MCF 10A (cell line): Measurements from ENCODE around the gene STAG3. TPM values are rescaled to one million over a fixed set of nuclear protein-coding genes. Genes with fewer than 3 reads are reported as not detected.
"Not testable (repeated sequence)": the region's sequence is repeated elsewhere in the genome, so short reads cannot be mapped to it uniquely, and the experiment has no call there.

Experiments used
- Bru-seq: library from RNA; stranded (reverse); fragments of 400-500 nt; gene quantifications from one replicate; lab custom pipeline; 2021; lab: Mats Ljungman, UMichigan
- BruChase-seq, 2 experiments: library from RNA; stranded (reverse); fragments of 400-500 nt; gene quantifications; one replicate each; lab custom pipeline; 2021; lab: Mats Ljungman, UMichigan
- BruUV-seq: library from RNA; stranded (reverse); fragments of 400-500 nt; replicated peaks from 2 replicates; lab custom pipeline; 2021; lab: Mats Ljungman, UMichigan
- CTCF ChIA-PET: fragments of 300-600 bp; sonication (Branson Sonifier 250); formaldehyde crosslinking; extraction: SDS; loops from one replicate; lab custom pipeline; 2021; ENCODE audit warnings: antibody characterized with exemption, inconsistent platforms; lab: Yijun Ruan, JAX
- POLR2A ChIA-PET: fragments of 300-600, 350-650 bp; sonication (Branson Sonifier 250); formaldehyde crosslinking; extraction: SDS; loops from one replicate; lab custom pipeline; 2020; ENCODE audit warnings: antibody characterized with exemption, inconsistent platforms; lab: Yijun Ruan, JAX
- DNase-seq: peaks from one replicate; pipeline ENCODE4 v3.0.0-alpha.2; 2018; ENCODE audit not compliant: unreplicated experiment
- H3K27ac Mint-ChIP-seq: one replicate; pipeline ENCODE4 v1.8.0; 2022; ENCODE audit warnings: mild to moderate bottlenecking, low read depth, mixed read lengths; ENCODE audit not compliant: unreplicated experiment
- H3K27me3 Mint-ChIP-seq: one replicate; pipeline ENCODE4 v1.8.0; 2022; ENCODE audit warnings: mixed read lengths; ENCODE audit not compliant: insufficient read depth, unreplicated experiment
- H3K36me3 Mint-ChIP-seq: one replicate; pipeline ENCODE4 v1.8.0; 2022; ENCODE audit warnings: mild to moderate bottlenecking, moderate library complexity, mixed read lengths; ENCODE audit not compliant: insufficient read depth, unreplicated experiment
- H3K4me1 Mint-ChIP-seq: one replicate; pipeline ENCODE4 v1.8.0; 2022; ENCODE audit warnings: mixed read lengths; ENCODE audit not compliant: insufficient read depth, unreplicated experiment
- H3K4me3 Mint-ChIP-seq: one replicate; pipeline ENCODE4 v1.8.0; 2022; ENCODE audit warnings: mild to moderate bottlenecking, moderate library complexity, mixed read lengths; ENCODE audit not compliant: unreplicated experiment
- H3K9me3 Mint-ChIP-seq: one replicate; pipeline ENCODE4 v1.8.0; 2022; ENCODE audit warnings: mixed read lengths; ENCODE audit not compliant: unreplicated experiment
- CTCF ChIP-seq: fragments of 200-600 bp; IDR thresholded peaks from one replicate; pipeline ENCODE4 v1.8.0; 2022; ENCODE audit warnings: antibody characterized with exemption, mild to moderate bottlenecking; ENCODE audit not compliant: unreplicated experiment
- intact Hi-C: fragments of 100-400 bp; cut with micrococcal nuclease; formaldehyde crosslinking; loops from 2 replicates; pipeline ENCODE4 v1.14.1; 2022
- long read RNA-seq: library from polyadenylated mRNA; stranded (forward); transcript quantifications from one replicate; pipeline ENCODE4 v2.0.0, GENCODE V29; 2022
- total RNA-seq: library from RNA; stranded (reverse); gene quantifications from 2 replicates; pipeline ENCODE4 v1.2.3, GENCODE V29; 2022

Gene STAG3
- 1.1 and 1.5 TPM in 2 replicates for total RNA-seq
- Bru-seq, nascent RNA = percentile 1 among the genes with signal in this experiment
- percentile 13 among the genes with signal in this experiment for BruChase-seq, experiment 1, labeled RNA remaining after a 6-hour chase
- percentile 3 among the genes with signal in this experiment for BruChase-seq, experiment 2, labeled RNA remaining after a 2-hour chase
- long read RNA-seq = 0 reads

GRCh38 chr7:100177045-100178001 lies at the start of gene STAG3, which contains the start of gene GPC2:
TSS of gene STAG3 (plus strand) at chr7:100177918. CDS start at chr7:100180557, 2,639 bp downstream.
TSS of gene GPC2 (minus strand) at chr7:100177381. CDS start at chr7:100177199, 182 bp downstream.
- peaks cover 10% of the 10 kb centered on the region for H3K4me1 Mint-ChIP-seq
- peak; percentile 95 for DNase-seq

GRCh38 chr7:100128637-100128963 lies 49.1 kb upstream of the STAG3 start:
- BruUV-seq = no TSS peak
- DNase-seq = no peak
- ChIA-PET POLR2A (interaction anchor here (0.7 kb wide), 1 partner anchor 14 kb away, joined by 3 read pairs; no protein-coding TSS in a partner anchor), CTCF (interaction anchor here (0.7 to 8.2 kb wide), 3 partner anchors 12 to 87 kb away, joined by 3 to 93 read pairs (median 3); no protein-coding TSS in a partner anchor)
- peaks cover 11% of the 10 kb centered on the region for H3K4me1 Mint-ChIP-seq
- no peak overlapping the region for H3K27ac Mint-ChIP-seq
- H3K9me3 Mint-ChIP-seq = no peaks in the 10 kb centered on the region
- peaks cover 5% of the 10 kb centered on the region for H3K36me3 Mint-ChIP-seq
- TF ChIP-seq CTCF = no peak
- H3K4me3 Mint-ChIP-seq = peak overlapping the region; percentile 98
- H3K27me3 Mint-ChIP-seq = no peaks in the 10 kb centered on the region
- intact Hi-C loops = loop anchor here (5.0 kb wide), 1 partner anchor 136 kb away; no protein-coding TSS in a partner anchor

More at GRCh38 chr7:100177045-100178001, at the start of gene STAG3, which contains the start of gene GPC2:
- no peak for TF ChIP-seq CTCF
- no TSS peak for BruUV-seq
- Mint-ChIP-seq H3K4me3 (peak within 1 kb of the TSS; percentile 73), H3K36me3 (no peaks in the 10 kb centered on the region), H3K27me3 (no peaks in the 10 kb centered on the region), H3K9me3 (no peaks in the 10 kb centered on the region), H3K27ac (no peak within 1 kb of the TSS)
- ChIA-PET POLR2A (interaction anchor here (0.7 to 1.7 kb wide), 9 partner anchors 9 to 251 kb away, joined by 3 to 8 read pairs (median 5); partner anchors contain the start of genes GAL3ST4, LAMTOR4, TRAPPC14 and ZCWPW1), CTCF (interaction anchor here (0.6 kb wide), 1 partner anchor 14 kb away, joined by 3 read pairs; no protein-coding TSS in a partner anchor)
- intact Hi-C loops = no loop called here

GRCh38 chr7:100130220-100130607 lies 47.5 kb upstream of the STAG3 start:
- intact Hi-C loops = loop anchor here (10.0 kb wide), 1 partner anchor 215 kb away; no protein-coding TSS in a partner anchor
- not testable (repeated sequence) for H3K4me3 Mint-ChIP-seq, H3K27ac Mint-ChIP-seq, BruUV-seq, H3K9me3 Mint-ChIP-seq, DNase-seq, H3K27me3 Mint-ChIP-seq, H3K36me3 Mint-ChIP-seq
- H3K4me1 Mint-ChIP-seq = peaks cover 11% of the 10 kb centered on the region
- ChIA-PET CTCF (interaction anchor here (0.6 to 8.2 kb wide), 25 partner anchors 8 to 1739 kb away, joined by 3 to 93 read pairs (median 3); partner anchors contain the start of genes AP4M1, LAMTOR4 and MCM7), POLR2A (interaction anchor here (0.6 to 1.5 kb wide), 6 partner anchors 9 to 41 kb away, joined by 3 to 5 read pairs (median 4); partner anchors contain the start of gene LAMTOR4)
